Hematopoietic multipotent progenitor cell treated with erythropoietin and hydrocortisone succinate and interleukin-3 and kit ligand, for 15 days (in vitro differentiated cells): ENCODE results near the gene CHST15.

ENCODE experiments used
- DNase-seq: peaks from one replicate; pipeline ENCODE4 v3.0.0-alpha.2; 2015; ENCODE audit warnings: low spot score

CHST15 gene

GRCh38 chr10:123997486-123998196 is 95.8 kb downstream of the CHST15 start:
- no peak for DNase-seq

GRCh38 chr10:123997013-123997412 is 96.4 kb downstream of the CHST15 start:
- no peak for DNase-seq

GRCh38 chr10:123996302-123996701 is 97.1 kb downstream of the CHST15 start:
- no peak for DNase-seq

- DNase-seq, result no peak
These were observed 97.8 kb downstream of the CHST15 start for GRCh38 chr10:123995461-123996131.

- no peak for DNase-seq
These were observed 98.3 kb downstream of the CHST15 start for GRCh38 chr10:123995082-123995460.

GRCh38 chr10:123994417-123995081 is 98.8 kb downstream of the CHST15 start:
- peak; percentile 66 for DNase-seq

- DNase-seq, result no peak
These were observed 99.6 kb downstream of the CHST15 start for GRCh38 chr10:123993534-123994416.

- no peak for DNase-seq
These were observed 101.5 kb downstream of the CHST15 start for GRCh38 chr10:123991611-123992570.

GRCh38 chr10:123990889-123991288 is 102.5 kb downstream of the CHST15 start:
- no peak for DNase-seq

GRCh38 chr10:123988694-123989093 is 104.7 kb downstream of the CHST15 start:
- no peak for DNase-seq

GRCh38 chr10:123986736-123987135 is 106.7 kb downstream of the CHST15 start:
- DNase-seq, result no peak

GRCh38 chr10:123974406-123974805 is 119.0 kb downstream of the CHST15 start:
- DNase-seq, result peak; percentile 15

- DNase-seq, result no peak
These were observed 120.7 kb downstream of the CHST15 start for GRCh38 chr10:123972481-123973401.

GRCh38 chr10:123970927-123971286 is 122.5 kb downstream of the CHST15 start:
- no peak for DNase-seq

GRCh38 chr10:123970207-123970926 is 123.0 kb downstream of the CHST15 start:
- DNase-seq, result no peak

GRCh38 chr10:123967626-123968243 is 125.7 kb downstream of the CHST15 start:
- peak; percentile 19 for DNase-seq

GRCh38 chr10:123966896-123967231 is 126.5 kb downstream of the CHST15 start:
- DNase-seq, result no peak

- no peak for DNase-seq
These were observed 127.2 kb downstream of the CHST15 start for GRCh38 chr10:123965973-123966895.
